K562 (cell line): ENCODE results near the gene PSMD9. TPM values are rescaled to one million over a fixed set of nuclear protein-coding genes. Genes with fewer than 3 reads are reported as not detected.

Experiments used
- ATAC-seq: fragments of 200-7000 bp; cut with Tn5 transposase; 3 replicates; pipeline ENCODE4 v1.9.1; 2020; ENCODE audit warnings: moderate library complexity
- BruUV-seq: library from RNA; stranded (reverse); fragments of 400-500 nt; replicated peaks from 2 replicates; lab custom pipeline; 2021; lab: Mats Ljungman, UMichigan
- CTCF ChIA-PET: fragments of 300-600 bp; formaldehyde crosslinking; extraction: SDS; loops from one replicate; lab custom pipeline; 2021; ENCODE audit warnings: low intra/inter-chr PET ratio; lab: Yijun Ruan, JAX
- POLR2A ChIA-PET: fragments of 300-600, 350-650 bp; sonication (Branson Sonifier 250); formaldehyde crosslinking; extraction: SDS; loops from one replicate; lab custom pipeline; 2021; ENCODE audit warnings: antibody characterized with exemption, inconsistent platforms; lab: Yijun Ruan, JAX
- DNase-seq, 4 experiments: peaks; one replicate each; pipeline versions ENCODE4 v3.0.0 to v3.0.0-alpha.2; 2011 to 2018; ENCODE audit warnings: low spot score in 3 of 4, mixed read lengths in 3 of 4; ENCODE audit errors: extremely low read depth in 1 of 4
- FAIRE-seq: peaks from 2 replicates; lab custom pipeline; 2011; peaks lifted over from hg19 to GRCh38; lab: Jason Lieb, UNC
- H2AFZ ChIP-seq: 2 replicates; pipeline ENCODE4 v1.6.0; 2011; ENCODE audit warnings: low read depth, low read length, control low read depth, inconsistent platforms
- H3K27ac ChIP-seq: fragments of 200-600 bp; 3 replicates; pipeline ENCODE4 v1.8.0; 2011; ENCODE audit warnings: low read depth, mild to moderate bottlenecking, control low read depth, inconsistent platforms, low read length, moderate library complexity, mixed read lengths; ENCODE audit errors: extremely low read depth
- H3K27me3 ChIP-seq, 2 experiments: fragments of 300-600 bp in 1 of 2; 2 replicates in 1 of 2; 3 replicates in 1 of 2; pipeline versions ENCODE4 v1.6.0 to v1.8.0; 2011; ENCODE audit warnings: inconsistent platforms in 2 of 2, low read length in 2 of 2, mild to moderate bottlenecking in 1 of 2, mixed read lengths in 1 of 2, moderate library complexity in 1 of 2; ENCODE audit not compliant: control insufficient read depth in 2 of 2, insufficient read depth in 2 of 2
- H3K36me3 ChIP-seq: fragments of 300-600 bp; 3 replicates; pipeline ENCODE4 v1.8.0; 2011; ENCODE audit warnings: mild to moderate bottlenecking, low read length, inconsistent platforms; ENCODE audit not compliant: control insufficient read depth, insufficient read depth
- H3K4me1 ChIP-seq, 2 experiments: fragments of 200-600 bp in 1 of 2; replicated peaks in 1 of 2; 2 replicates in 1 of 2; 3 replicates in 1 of 2; pipeline versions ENCODE4 v1.5.1 to v1.8.0; 2011; ENCODE audit warnings: inconsistent platforms in 2 of 2, low read length in 2 of 2, mild to moderate bottlenecking in 1 of 2, mixed read lengths in 1 of 2, moderate library complexity in 1 of 2; ENCODE audit not compliant: control insufficient read depth in 2 of 2, insufficient read depth in 2 of 2
- H3K4me2 ChIP-seq: 2 replicates; pipeline ENCODE4 v1.6.1; 2011; ENCODE audit warnings: low read length, control low read depth, inconsistent platforms, mixed read lengths; ENCODE audit not compliant: insufficient read depth
- H3K4me3 ChIP-seq: fragments of 200-600 bp; sonication (generic), shearing (Covaris generic); 2 replicates; pipeline ENCODE4 v1.5.1; 2016; ENCODE audit warnings: control low read depth, inconsistent platforms
- H3K79me2 ChIP-seq: fragments of 200-600 bp; 3 replicates; pipeline ENCODE4 v1.8.0; 2011; ENCODE audit warnings: low read length, inconsistent platforms; ENCODE audit not compliant: control insufficient read depth, insufficient read depth
- H3K9ac ChIP-seq, 2 experiments: 2 replicates each; pipeline versions ENCODE4 v1.6.0 to v1.6.1; 2011; ENCODE audit warnings: low read depth in 2 of 2, low read length in 2 of 2, control low read depth in 1 of 2, inconsistent platforms in 1 of 2, mild to moderate bottlenecking in 1 of 2, mixed read lengths in 1 of 2; ENCODE audit not compliant: insufficient read depth in 1 of 2
- H3K9me1 ChIP-seq: one replicate; pipeline ENCODE4 v1.6.0; 2011; ENCODE audit warnings: inconsistent platforms, mild to moderate bottlenecking, low read length, moderate library complexity; ENCODE audit not compliant: control insufficient read depth, insufficient read depth
- H3K9me3 ChIP-seq: replicated peaks from 2 replicates; pipeline ENCODE4 v1.5.1; 2011; ENCODE audit warnings: low read depth, low read length, inconsistent platforms; ENCODE audit not compliant: control insufficient read depth, insufficient read depth
- H4K20me1 ChIP-seq: replicated peaks from 2 replicates; pipeline ENCODE4 v1.6.1; 2011; ENCODE audit warnings: low read length, inconsistent platforms, mixed read lengths; ENCODE audit not compliant: control insufficient read depth, insufficient read depth
- C11orf30 ChIP-seq: fragments of 450-650 bp; IDR thresholded peaks from 2 replicates; pipeline ENCODE4 v1.6.1; 2016; ENCODE audit warnings: low read depth, mild to moderate bottlenecking
- EZH2 ChIP-seq: IDR thresholded peaks from 2 replicates; pipeline ENCODE4 v1.6.1; 2012; ENCODE audit warnings: low read depth, mild to moderate bottlenecking, inconsistent platforms, low read length, borderline replicate concordance
- FOXK1 ChIP-seq: sonication (generic); formaldehyde crosslinking; IDR thresholded peaks from 2 replicates; pipeline ENCODE4 v1.8.0; 2022; ENCODE audit warnings: missing genetic modification reagents, mild to moderate bottlenecking, borderline replicate concordance
- HMGN3 ChIP-seq: IDR thresholded peaks from 2 replicates; pipeline ENCODE4 v1.6.1; 2011; ENCODE audit warnings: borderline replicate concordance, low read depth, mild to moderate bottlenecking, mixed read lengths, low read length; ENCODE audit not compliant: insufficient read length; ENCODE audit errors: extremely low read depth
- MCM5 ChIP-seq: fragments of 450-650 bp; IDR thresholded peaks from 2 replicates; pipeline ENCODE4 v1.6.1; 2016; ENCODE audit warnings: low read depth
- SLC30A9 ChIP-seq: fragments of 250-450 bp; sonication (Bioruptor Pico); IDR thresholded peaks from 2 replicates; pipeline ENCODE4 v1.8.0; 2022; ENCODE audit warnings: mild to moderate bottlenecking, moderate library complexity
- ZNF146 ChIP-seq: IDR thresholded peaks from one replicate; pipeline ENCODE4 v1.6.1; 2018; ENCODE audit warnings: missing compliant biosample characterization; ENCODE audit not compliant: unreplicated experiment
- ZNF436 ChIP-seq: fragments of 250-450, 450-650 bp; sonication (Bioruptor Pico); formaldehyde crosslinking; IDR thresholded peaks from 2 replicates; pipeline ENCODE4 v1.7.0; 2020; ENCODE audit warnings: mild to moderate bottlenecking
- WGBS: fragments of 100-300 bp; shearing (Covaris generic); methylation state at CpG from one replicate; pipeline ENCODE4 v1.1.6; 2016; ENCODE audit warnings: low coverage, mixed read lengths; ENCODE audit not compliant: insufficient coverage; ENCODE audit errors: missing lambda C conversion rate; 5-methylcytosine and 5-hydroxymethylcytosine counted together
- in situ Hi-C: fragments of 300-500 bp; cut with MboI; formaldehyde crosslinking; loops from 4 replicates; pipeline ENCODE4 v1.15.0; 2018; ENCODE audit warnings: inconsistent platforms, mixed read lengths
- intact Hi-C: fragments of 100-400 bp; cut with micrococcal nuclease; formaldehyde crosslinking; loops from 2 replicates; pipeline ENCODE4 v1.14.2; 2022
- polyA plus RNA-seq, 8 experiments: library from polyadenylated mRNA; depleted of rRNA in 4 of 8; stranded (reverse) in 5 of 8; unstranded in 3 of 8; fragments of >200 nt; fragmentation: Nextera tagmentation in 2 of 8; fragmentation: Illumina TruSeq in 1 of 8; extraction: Ambion mirVana in 2 of 8; extraction: Trizol in 1 of 8; gene quantifications; 2 replicates each; pipeline versions ENCODE4 v1.2.1 to v1.2.3, GENCODE V29; 2011 to 2014; ENCODE audit warnings: inconsistent platforms in 1 of 8, missing spikeins in 1 of 8
- total RNA-seq, 7 experiments: library from RNA; depleted of rRNA in 6 of 7; stranded (reverse); fragments of >200 nt in 6 of 7; fragmentation: Illumina TruSeq in 2 of 7; extraction: Trizol in 2 of 7; gene quantifications; 2 replicates each; pipeline versions ENCODE4 v1.2.1 to v1.2.3, GENCODE V29; 2011 to 2021; ENCODE audit warnings: low replicate concordance in 1 of 7
- TF ChIP-seq, protein P1 (sequence below): fragments of 450-650 bp; formaldehyde crosslinking; IDR thresholded peaks from 2 replicates; pipeline ENCODE4 v1.4.0; 2022; ENCODE audit warnings: mild to moderate bottlenecking, moderate library complexity
- TF ChIP-seq, protein P2 (sequence below): fragments of 450-650 bp; IDR thresholded peaks from 2 replicates; pipeline ENCODE4 v1.6.1; 2018; ENCODE audit not compliant: partially characterized antibody

PSMD9 gene
- total and polyA plus RNA-seq, 9 of the 15 experiments (the other 6 are each of a cell fraction or from before 2014, with no cell fraction given), result 12.2 to 143 (median 61.3) TPM

- intact Hi-C loops, result no loop called here
- POLR2A ChIA-PET, result no interaction called here
- H3K9me1 ChIP-seq, result no peaks in the 10 kb centered on the region
Measured at GRCh38 chr12:121921066-121921465, 32.5 kb downstream of the PSMD9 start.

More at GRCh38 chr12:121921066-121921465, 32.5 kb downstream of the PSMD9 start:
- peaks cover 0 to 2% of the 10 kb centered on the region in 2 experiments; a peak in 2 of 5 replicates for H3K4me1 ChIP-seq
- no peak overlapping the region for H3K4me3 ChIP-seq
- FAIRE-seq (no peak), ATAC-seq (no peak), DNase-seq (no peak)
- H3K79me2 ChIP-seq, result no peaks in the 10 kb centered on the region
- no peaks in the 10 kb centered on the region for H3K27me3 ChIP-seq
- no TSS peak for BruUV-seq
- H2AFZ ChIP-seq, result no peak overlapping the region
- H3K27ac ChIP-seq, result no peak overlapping the region
- no peaks in the 10 kb centered on the region for H3K9me3 ChIP-seq
- in situ Hi-C loops, result no loop called here
- no peaks in the 10 kb centered on the region for H4K20me1 ChIP-seq
- WGBS, result 75% methylated on average over 2 of the region's 2 CpGs
- CTCF ChIA-PET, result interaction anchor here (0.5 kb wide), 1 partner anchor 127 kb away, joined by 3 read pairs; no protein-coding TSS in a partner anchor
- peaks cover 32% of the 10 kb centered on the region; the same call in 2 of the 3 replicates for H3K36me3 ChIP-seq
- no peak overlapping the region for H3K9ac ChIP-seq
- H3K4me2 ChIP-seq, result no peak overlapping the region
- TF ChIP-seq ZNF436 (CRISPR knock-in tag) (no peak), HMGN3 (no peak), ZNF146 (no peak), SLC30A9 (CRISPR knock-in tag) (no peak), MCM5 (no peak), FOXK1 (CRISPR knock-in tag) (no peak), EZH2 (no peak), C11orf30 (no peak)
- TF ChIP-seq, protein P1, sequence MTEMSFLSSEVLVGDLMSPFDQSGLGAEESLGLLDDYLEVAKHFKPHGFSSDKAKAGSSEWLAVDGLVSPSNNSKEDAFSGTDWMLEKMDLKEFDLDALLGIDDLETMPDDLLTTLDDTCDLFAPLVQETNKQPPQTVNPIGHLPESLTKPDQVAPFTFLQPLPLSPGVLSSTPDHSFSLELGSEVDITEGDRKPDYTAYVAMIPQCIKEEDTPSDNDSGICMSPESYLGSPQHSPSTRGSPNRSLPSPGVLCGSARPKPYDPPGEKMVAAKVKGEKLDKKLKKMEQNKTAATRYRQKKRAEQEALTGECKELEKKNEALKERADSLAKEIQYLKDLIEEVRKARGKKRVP (CRISPR knock-in tag), result no peak
- TF ChIP-seq, protein P2, sequence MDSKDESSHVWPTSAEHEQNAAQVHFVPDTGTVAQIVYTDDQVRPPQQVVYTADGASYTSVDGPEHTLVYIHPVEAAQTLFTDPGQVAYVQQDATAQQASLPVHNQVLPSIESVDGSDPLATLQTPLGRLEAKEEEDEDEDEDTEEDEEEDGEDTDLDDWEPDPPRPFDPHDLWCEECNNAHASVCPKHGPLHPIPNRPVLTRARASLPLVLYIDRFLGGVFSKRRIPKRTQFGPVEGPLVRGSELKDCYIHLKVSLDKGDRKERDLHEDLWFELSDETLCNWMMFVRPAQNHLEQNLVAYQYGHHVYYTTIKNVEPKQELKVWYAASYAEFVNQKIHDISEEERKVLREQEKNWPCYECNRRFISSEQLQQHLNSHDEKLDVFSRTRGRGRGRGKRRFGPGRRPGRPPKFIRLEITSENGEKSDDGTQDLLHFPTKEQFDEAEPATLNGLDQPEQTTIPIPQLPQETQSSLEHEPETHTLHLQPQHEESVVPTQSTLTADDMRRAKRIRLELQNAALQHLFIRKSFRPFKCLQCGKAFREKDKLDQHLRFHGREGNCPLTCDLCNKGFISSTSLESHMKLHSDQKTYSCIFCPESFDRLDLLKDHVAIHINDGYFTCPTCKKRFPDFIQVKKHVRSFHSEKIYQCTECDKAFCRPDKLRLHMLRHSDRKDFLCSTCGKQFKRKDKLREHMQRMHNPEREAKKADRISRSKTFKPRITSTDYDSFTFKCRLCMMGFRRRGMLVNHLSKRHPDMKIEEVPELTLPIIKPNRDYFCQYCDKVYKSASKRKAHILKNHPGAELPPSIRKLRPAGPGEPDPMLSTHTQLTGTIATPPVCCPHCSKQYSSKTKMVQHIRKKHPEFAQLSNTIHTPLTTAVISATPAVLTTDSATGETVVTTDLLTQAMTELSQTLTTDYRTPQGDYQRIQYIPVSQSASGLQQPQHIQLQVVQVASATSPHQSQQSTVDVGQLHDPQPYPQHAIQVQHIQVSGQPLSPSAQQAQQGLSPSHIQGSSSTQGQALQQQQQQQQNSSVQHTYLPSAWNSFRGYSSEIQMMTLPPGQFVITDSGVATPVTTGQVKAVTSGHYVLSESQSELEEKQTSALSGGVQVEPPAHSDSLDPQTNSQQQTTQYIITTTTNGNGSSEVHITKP, result no peak
